Endothelial cell (in vitro differentiated cells): ENCODE measurements around the gene NEXN. TPM values are rescaled to one million over a fixed set of nuclear protein-coding genes. Genes with fewer than 3 reads are reported as not detected.

Experiments
- DNase-seq: peaks from one replicate; pipeline ENCODE4 v3.0.0; 2021; ENCODE audit warnings: low spot score
- H3K27ac Mint-ChIP-seq: one replicate; pipeline ENCODE4 v1.8.0; 2021; ENCODE audit warnings: mixed read lengths, inconsistent platforms; ENCODE audit not compliant: unreplicated experiment
- H3K27me3 Mint-ChIP-seq: one replicate; pipeline ENCODE4 v1.8.0; 2021; ENCODE audit warnings: mild to moderate bottlenecking, moderate library complexity, mixed read lengths, inconsistent platforms; ENCODE audit not compliant: unreplicated experiment
- H3K36me3 Mint-ChIP-seq: one replicate; pipeline ENCODE4 v1.8.0; 2021; ENCODE audit warnings: mild to moderate bottlenecking, low read depth, mixed read lengths, inconsistent platforms; ENCODE audit not compliant: unreplicated experiment
- H3K4me1 Mint-ChIP-seq: one replicate; pipeline ENCODE4 v1.8.0; 2021; ENCODE audit warnings: mild to moderate bottlenecking, mixed read lengths, inconsistent platforms; ENCODE audit not compliant: unreplicated experiment
- H3K4me3 Mint-ChIP-seq: one replicate; pipeline ENCODE4 v1.8.0; 2021; ENCODE audit warnings: mild to moderate bottlenecking, mixed read lengths, inconsistent platforms; ENCODE audit not compliant: unreplicated experiment
- H3K9me3 Mint-ChIP-seq: one replicate; pipeline ENCODE4 v1.8.0; 2021; ENCODE audit warnings: mixed read lengths, inconsistent platforms; ENCODE audit not compliant: unreplicated experiment
- CTCF ChIP-seq: fragments of 200-600 bp; sonication (generic); IDR thresholded peaks from one replicate; pipeline ENCODE4 v1.5.0; 2021; ENCODE audit warnings: antibody characterized with exemption; ENCODE audit not compliant: unreplicated experiment
- total RNA-seq: library from RNA; stranded (reverse); fragmentation: NEBNext Ultra II Directional; extraction: Animal tissue kit (Norgen Biotek cat#: 25700); gene quantifications from one replicate; pipeline ENCODE4 v1.2.1, GENCODE V29; 2021; ENCODE audit not compliant: unreplicated experiment

NEXN gene
- total RNA-seq, 1 donor from 2014 or later: 2.4 TPM

- H3K4me3 Mint-ChIP-seq: no peak overlapping the region
- no peaks in the 10 kb centered on the region for H3K9me3 Mint-ChIP-seq
- DNase-seq: no peak
- H3K36me3 Mint-ChIP-seq: peaks cover 18% of the 10 kb centered on the region
- H3K27ac Mint-ChIP-seq: no peak overlapping the region
- no peaks in the 10 kb centered on the region for H3K27me3 Mint-ChIP-seq
- H3K4me1 Mint-ChIP-seq: no peaks in the 10 kb centered on the region
- no peak for TF ChIP-seq CTCF
Observed at GRCh38 chr1:77850082-77850481, 38.3 kb upstream of the NEXN start.

- H3K27ac Mint-ChIP-seq: no peak overlapping the region
- H3K4me1 Mint-ChIP-seq: no peaks in the 10 kb centered on the region
- no peak for TF ChIP-seq CTCF
- no peaks in the 10 kb centered on the region for H3K9me3 Mint-ChIP-seq
- no peaks in the 10 kb centered on the region for H3K27me3 Mint-ChIP-seq
- no peak for DNase-seq
- H3K4me3 Mint-ChIP-seq: no peak overlapping the region
- H3K36me3 Mint-ChIP-seq: peaks cover 36% of the 10 kb centered on the region
Observed at GRCh38 chr1:77857552-77857951, 30.9 kb upstream of the NEXN start.

- Mint-ChIP-seq H3K27ac (no peak overlapping the region), H3K9me3 (no peaks in the 10 kb centered on the region), H3K36me3 (peaks cover 35% of the 10 kb centered on the region), H3K27me3 (no peaks in the 10 kb centered on the region), H3K4me1 (no peaks in the 10 kb centered on the region), H3K4me3 (no peak overlapping the region)
- no peak for DNase-seq
- no peak for TF ChIP-seq CTCF
Observed at GRCh38 chr1:77858725-77859124, 29.7 kb upstream of the NEXN start.

- peaks cover 30% of the 10 kb centered on the region for H3K36me3 Mint-ChIP-seq
- no peaks in the 10 kb centered on the region for H3K27me3 Mint-ChIP-seq
- no peak overlapping the region for H3K27ac Mint-ChIP-seq
- no peaks in the 10 kb centered on the region for H3K9me3 Mint-ChIP-seq
- no peak for TF ChIP-seq CTCF
- H3K4me3 Mint-ChIP-seq: no peak overlapping the region
- DNase-seq: no peak
- no peaks in the 10 kb centered on the region for H3K4me1 Mint-ChIP-seq
Observed at GRCh38 chr1:77859248-77859647, 29.2 kb upstream of the NEXN start.

GRCh38 chr1:77866296-77866695 is 22.1 kb upstream of the NEXN start:
- peaks cover 18% of the 10 kb centered on the region for H3K36me3 Mint-ChIP-seq
- TF ChIP-seq CTCF: no peak
- H3K27ac Mint-ChIP-seq: no peak overlapping the region
- no peak for DNase-seq
- no peaks in the 10 kb centered on the region for H3K4me1 Mint-ChIP-seq
- no peaks in the 10 kb centered on the region for H3K9me3 Mint-ChIP-seq
- no peaks in the 10 kb centered on the region for H3K27me3 Mint-ChIP-seq
- H3K4me3 Mint-ChIP-seq: no peak overlapping the region
